DND-41 (cell line): Measurements from ENCODE around the gene TSC2.
"Not testable (repeated sequence)": the region's sequence is repeated elsewhere in the genome, so short reads cannot be mapped to it uniquely, and the experiment has no call there.

Experiments
- ATAC-seq: fragments of 200-7000 bp; cut with Tn5 transposase; 3 replicates; pipeline ENCODE4 v1.9.1; 2021; ENCODE audit warnings: low read depth; ENCODE audit not compliant: insufficient read depth
- DNase-seq: peaks from one replicate; pipeline ENCODE4 v3.0.0-alpha.2; 2020
- H2AFZ ChIP-seq: 2 replicates; pipeline ENCODE4 v1.6.0; 2012; ENCODE audit warnings: low read depth, low read length
- H3K27ac ChIP-seq: 2 replicates; pipeline ENCODE4 v1.5.1; 2012; ENCODE audit warnings: low read length, inconsistent platforms
- H3K27me3 ChIP-seq: fragments of 200-600 bp; sonication (generic); 2 replicates; pipeline ENCODE4 v1.6.0; 2012; ENCODE audit warnings: low read length, mild to moderate bottlenecking, inconsistent platforms; ENCODE audit not compliant: insufficient read depth, poor library complexity
- H3K36me3 ChIP-seq: 2 replicates; pipeline ENCODE4 v1.5.1; 2012; ENCODE audit warnings: low read length, inconsistent platforms; ENCODE audit not compliant: insufficient read depth
- H3K4me1 ChIP-seq: 2 replicates; pipeline ENCODE4 v1.5.1; 2012; ENCODE audit warnings: mild to moderate bottlenecking, low read length; ENCODE audit not compliant: insufficient read depth
- H3K4me2 ChIP-seq: 2 replicates; pipeline ENCODE4 v1.6.0; 2012; ENCODE audit warnings: mild to moderate bottlenecking, moderate library complexity, low read length, inconsistent platforms; ENCODE audit not compliant: insufficient read depth
- H3K4me3 ChIP-seq, 2 experiments: fragments of 200-600 bp in 1 of 2; shearing (Covaris generic) in 1 of 2; 2 replicates each; pipeline ENCODE4 v1.5.1; 2012 to 2016; ENCODE audit warnings: inconsistent platforms in 2 of 2, low read length in 2 of 2, mild to moderate bottlenecking in 2 of 2, low read depth in 1 of 2, moderate library complexity in 1 of 2
- H3K79me2 ChIP-seq: 2 replicates; pipeline ENCODE4 v1.6.0; 2012; ENCODE audit warnings: low read length, inconsistent platforms; ENCODE audit not compliant: insufficient read depth
- H3K9ac ChIP-seq: 2 replicates; pipeline ENCODE4 v1.6.0; 2012; ENCODE audit warnings: low read depth, mild to moderate bottlenecking, inconsistent platforms, low read length, moderate library complexity
- H3K9me3 ChIP-seq: 2 replicates; pipeline ENCODE4 v1.5.1; 2012; ENCODE audit warnings: low read length, moderate library complexity, mild to moderate bottlenecking, inconsistent platforms; ENCODE audit not compliant: insufficient read depth, severe bottlenecking
- H4K20me1 ChIP-seq: 2 replicates; pipeline ENCODE4 v1.6.0; 2012; ENCODE audit warnings: low read length; ENCODE audit not compliant: insufficient read depth
- EZH2 ChIP-seq: IDR thresholded peaks from 3 replicates; pipeline ENCODE4 v1.6.1; 2012; ENCODE audit warnings: borderline replicate concordance, low read depth, mild to moderate bottlenecking, moderate library complexity, low read length, inconsistent platforms; ENCODE audit not compliant: severe bottlenecking
- TF ChIP-seq, protein P1 (sequence below): IDR thresholded peaks from 2 replicates; pipeline ENCODE4 v1.5.1; 2012; ENCODE audit warnings: borderline replicate concordance, low read length, moderate library complexity, mild to moderate bottlenecking; ENCODE audit not compliant: poor library complexity, severe bottlenecking; ENCODE audit errors: extremely low read depth

The TSC2 gene

DNA sequence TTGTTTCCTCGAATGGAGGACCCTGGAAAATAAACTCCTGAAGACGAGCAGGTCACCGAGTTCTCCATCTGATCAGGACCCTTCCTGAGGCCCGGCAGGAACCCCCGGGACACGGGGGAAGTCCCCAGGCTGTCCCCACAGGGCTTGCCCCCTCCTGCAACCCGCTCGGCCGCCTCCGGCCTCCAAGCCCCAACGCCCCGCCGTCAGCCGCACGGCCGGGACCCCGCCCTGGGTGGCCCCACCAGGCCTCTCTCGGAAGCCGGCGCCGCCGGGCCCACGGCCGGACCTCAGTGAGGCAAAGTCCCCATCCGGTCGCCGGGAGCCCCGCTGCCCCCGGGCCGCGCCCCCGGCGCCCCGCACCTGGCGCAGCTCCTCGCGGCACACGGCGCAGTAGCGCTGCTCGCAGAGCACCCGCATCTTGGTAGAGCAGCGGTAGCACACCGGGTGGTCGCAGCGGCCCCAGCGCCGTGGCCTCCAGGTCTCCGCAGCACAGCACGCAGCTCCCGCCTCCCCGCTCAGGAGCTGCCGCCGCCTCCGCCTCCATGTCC is 38.5 kb upstream of the TSC2 start:
- Histone ChIP-seq H4K20me1 (peaks cover 51% of the 10 kb centered on the region), H3K27ac (peak overlapping the region; percentile 80), H3K4me3 (peak overlapping the region; percentile 70 to 97), H3K9me3 (no peaks in the 10 kb centered on the region), H2AFZ (peak overlapping the region; percentile 73), H3K4me2 (peak overlapping the region; percentile 89), H3K27me3 (no peaks in the 10 kb centered on the region), H3K9ac (peak overlapping the region; percentile 95), H3K79me2 (peaks cover 65% of the 10 kb centered on the region), H3K4me1 (peaks cover 45% of the 10 kb centered on the region), H3K36me3 (peaks cover 37% of the 10 kb centered on the region)
- DNase-seq (peak; percentile 34), ATAC-seq (peak; percentile 37)
- no peak for TF ChIP-seq EZH2
- TF ChIP-seq, protein P1, sequence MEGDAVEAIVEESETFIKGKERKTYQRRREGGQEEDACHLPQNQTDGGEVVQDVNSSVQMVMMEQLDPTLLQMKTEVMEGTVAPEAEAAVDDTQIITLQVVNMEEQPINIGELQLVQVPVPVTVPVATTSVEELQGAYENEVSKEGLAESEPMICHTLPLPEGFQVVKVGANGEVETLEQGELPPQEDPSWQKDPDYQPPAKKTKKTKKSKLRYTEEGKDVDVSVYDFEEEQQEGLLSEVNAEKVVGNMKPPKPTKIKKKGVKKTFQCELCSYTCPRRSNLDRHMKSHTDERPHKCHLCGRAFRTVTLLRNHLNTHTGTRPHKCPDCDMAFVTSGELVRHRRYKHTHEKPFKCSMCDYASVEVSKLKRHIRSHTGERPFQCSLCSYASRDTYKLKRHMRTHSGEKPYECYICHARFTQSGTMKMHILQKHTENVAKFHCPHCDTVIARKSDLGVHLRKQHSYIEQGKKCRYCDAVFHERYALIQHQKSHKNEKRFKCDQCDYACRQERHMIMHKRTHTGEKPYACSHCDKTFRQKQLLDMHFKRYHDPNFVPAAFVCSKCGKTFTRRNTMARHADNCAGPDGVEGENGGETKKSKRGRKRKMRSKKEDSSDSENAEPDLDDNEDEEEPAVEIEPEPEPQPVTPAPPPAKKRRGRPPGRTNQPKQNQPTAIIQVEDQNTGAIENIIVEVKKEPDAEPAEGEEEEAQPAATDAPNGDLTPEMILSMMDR: no peak

DNA sequence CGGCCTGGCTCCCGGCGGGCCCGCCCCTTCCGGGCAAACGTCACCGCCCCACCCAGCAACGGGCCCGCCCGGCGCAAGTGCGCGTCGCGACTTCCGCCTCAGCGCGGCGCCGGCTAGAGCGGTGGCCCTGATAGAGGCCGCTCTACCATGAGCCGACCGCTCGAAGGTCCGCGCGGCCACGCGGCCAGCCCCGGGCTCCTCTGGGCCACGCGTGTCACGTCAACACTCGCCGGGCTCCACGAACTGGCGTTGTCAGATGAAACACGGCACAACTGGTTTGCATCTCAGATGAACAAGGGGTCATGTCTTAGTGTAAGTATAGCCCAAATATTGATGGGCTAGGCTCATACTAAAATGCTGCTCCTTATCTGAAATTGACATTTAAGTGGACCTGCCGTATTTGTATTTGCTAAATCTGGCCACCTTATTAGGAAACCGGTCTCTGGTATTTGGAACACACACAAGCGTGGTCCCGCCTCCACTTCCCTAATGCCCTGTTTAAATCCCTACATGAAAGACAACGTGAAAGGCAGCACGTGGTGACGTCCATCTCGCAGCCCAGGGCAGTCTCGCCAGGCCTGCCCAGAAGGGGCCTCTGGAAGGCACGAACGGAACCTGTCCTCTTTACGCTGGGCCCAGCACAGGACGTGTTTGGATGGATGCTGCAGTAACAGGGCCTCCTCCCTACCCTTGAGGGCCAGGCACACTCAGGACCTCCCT is 37.8 kb upstream of the TSC2 start, which contains the start of gene ZNF598:
Gene ZNF598, minus strand, starts transcription at position 31 of the 720 bp plus-strand sequence.
- Histone ChIP-seq H3K79me2 (peaks cover 58% of the 10 kb centered on the region), H3K4me1 (peaks cover 45% of the 10 kb centered on the region), H3K4me2 (peak within 1 kb of the TSS; percentile 90), H3K36me3 (peaks cover 30% of the 10 kb centered on the region), H3K27me3 (no peaks in the 10 kb centered on the region), H3K9me3 (no peaks in the 10 kb centered on the region), H3K27ac (peak within 1 kb of the TSS; percentile 80), H2AFZ (peak within 1 kb of the TSS; percentile 76), H3K9ac (peak within 1 kb of the TSS; percentile 95), H3K4me3 (peak within 1 kb of the TSS; percentile 70 to 97), H4K20me1 (peaks cover 44% of the 10 kb centered on the region)
- DNase-seq (peak; percentile 79), ATAC-seq (peak; percentile 86)
- TF ChIP-seq, protein P1: no peak
- TF ChIP-seq EZH2: no peak

DNA sequence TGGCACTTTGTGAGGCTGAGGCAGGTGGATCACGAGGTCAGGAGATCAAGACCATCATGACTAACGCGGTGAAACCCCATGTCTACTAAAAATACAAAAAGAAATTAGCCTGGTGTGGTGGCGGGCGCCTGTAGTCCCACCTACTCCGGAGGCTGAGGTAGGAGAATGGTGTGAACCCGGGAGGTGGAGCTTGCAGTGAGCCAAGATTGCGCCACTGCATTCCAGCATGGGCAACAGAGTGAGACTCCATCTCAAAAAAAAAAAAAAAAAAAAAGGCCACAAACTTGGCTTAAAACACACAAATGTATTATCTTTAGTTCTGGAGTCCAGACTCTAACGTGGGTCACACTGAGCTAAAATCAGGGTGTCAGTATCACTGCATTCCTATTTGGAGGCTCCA is 36.1 kb upstream of the TSC2 start:
- peaks cover 15% of the 10 kb centered on the region for H3K36me3 ChIP-seq
- not testable (repeated sequence) for ATAC-seq, DNase-seq, H3K27me3 ChIP-seq, H3K9me3 ChIP-seq, H2AFZ ChIP-seq, H3K9ac ChIP-seq, H3K27ac ChIP-seq, H3K4me2 ChIP-seq, H3K4me3 ChIP-seq
- H3K4me1 ChIP-seq: peaks cover 32% of the 10 kb centered on the region
- H4K20me1 ChIP-seq: peaks cover 26% of the 10 kb centered on the region
- peaks cover 40% of the 10 kb centered on the region for H3K79me2 ChIP-seq

DNA sequence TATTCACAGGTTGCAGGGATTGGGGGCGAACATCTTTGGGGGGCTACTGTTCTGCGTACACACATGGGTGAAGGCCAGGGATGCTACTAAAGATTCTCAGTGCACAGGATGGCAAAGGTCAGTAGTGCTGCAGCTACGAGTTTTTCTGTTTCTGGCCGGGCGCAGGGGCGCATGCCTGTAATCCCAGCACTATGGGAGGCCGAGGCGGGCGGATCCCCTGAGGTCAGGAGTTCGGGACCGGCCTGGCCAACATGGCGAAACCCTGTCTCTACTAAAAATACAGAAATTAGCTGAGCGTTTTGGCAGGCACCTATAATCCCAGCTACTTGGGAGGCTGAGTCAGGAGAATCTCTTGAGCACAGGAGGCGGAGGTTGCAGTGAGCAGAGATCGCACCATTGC is 34.3 kb upstream of the TSC2 start:
- Histone ChIP-seq H4K20me1 (peaks cover 8% of the 10 kb centered on the region), H3K36me3 (no peaks in the 10 kb centered on the region), H3K4me3 (no peak overlapping the region), H3K4me1 (peaks cover 14% of the 10 kb centered on the region), H3K27ac (no peak overlapping the region), H3K4me2 (no peak overlapping the region), H3K9ac (no peak overlapping the region), H3K27me3 (no peaks in the 10 kb centered on the region), H3K9me3 (no peaks in the 10 kb centered on the region), H3K79me2 (peaks cover 22% of the 10 kb centered on the region), H2AFZ (no peak overlapping the region)
- no peak for DNase-seq
- no peak for TF ChIP-seq EZH2
- TF ChIP-seq, protein P1: no peak
- no peak for ATAC-seq
